ENCODE data around the gene CYP26B1.
"Not testable (repeated sequence)": the region's sequence is repeated elsewhere in the genome, so short reads cannot be mapped to it uniquely, and the experiment has no call there.

CYP26B1 gene

DNA sequence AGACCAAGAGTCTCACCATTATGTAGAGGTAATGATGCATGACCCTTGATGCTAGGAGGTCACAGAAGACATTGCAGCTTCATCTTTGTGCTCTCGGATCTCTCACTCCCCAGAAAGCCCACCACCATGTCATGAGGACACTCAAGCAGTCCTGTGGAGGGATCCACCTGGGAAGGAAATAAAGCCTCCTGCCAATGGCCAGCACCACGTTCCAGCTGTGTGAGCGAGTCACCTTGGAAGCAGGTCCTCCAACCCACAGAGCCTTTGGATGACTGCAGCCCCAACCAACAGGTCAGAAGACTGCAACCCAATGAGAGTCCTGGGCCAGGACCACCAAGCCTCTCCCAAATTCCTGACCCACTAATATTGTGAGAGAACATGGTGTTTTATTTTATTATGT, 38.4 kb downstream of the CYP26B1 start:
- no peak for DNase-seq (ENCODE audit: low spot score)

DNA sequence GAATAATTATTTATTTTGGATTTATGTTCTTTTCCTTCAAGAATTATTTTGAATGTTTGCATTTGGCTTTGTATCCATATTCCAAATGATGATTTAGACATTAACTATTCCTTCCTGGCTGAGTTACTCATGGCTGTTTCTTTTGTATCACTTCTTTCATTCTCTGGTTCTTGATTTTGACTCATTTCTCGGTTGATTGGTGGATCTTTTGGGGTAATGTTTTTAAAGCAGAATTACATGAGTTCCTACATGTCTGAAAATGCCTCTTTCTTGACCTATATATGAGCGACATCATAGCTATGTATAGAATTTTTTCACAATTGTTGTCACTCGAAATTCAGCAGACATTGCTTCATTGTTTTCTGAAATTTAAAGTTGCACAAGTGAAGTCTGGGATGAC, 39.5 kb downstream of the CYP26B1 start:
- no peak for DNase-seq (ENCODE audit: low spot score)

DNA sequence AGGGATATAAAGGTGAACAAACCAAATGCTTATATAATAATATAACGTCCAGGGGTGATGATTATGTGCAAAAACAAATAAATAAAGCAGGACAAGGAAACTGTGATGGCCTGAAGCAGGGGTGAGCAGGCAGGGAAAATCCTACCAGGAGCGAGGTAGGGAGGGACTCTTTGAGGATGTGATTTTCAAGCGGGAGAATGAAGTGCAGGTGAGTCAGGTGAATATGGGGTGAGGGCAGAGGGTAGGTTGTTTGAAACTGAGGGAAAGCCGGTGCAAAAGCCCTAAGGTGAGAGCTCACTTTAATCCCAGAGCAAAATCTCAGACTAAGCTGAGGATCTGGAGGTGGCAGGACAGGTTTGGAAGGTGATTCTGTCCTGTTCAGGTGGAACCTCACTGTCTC, 40.7 kb downstream of the CYP26B1 start:
- DNase-seq (ENCODE audit: low spot score), result no peak

DNA sequence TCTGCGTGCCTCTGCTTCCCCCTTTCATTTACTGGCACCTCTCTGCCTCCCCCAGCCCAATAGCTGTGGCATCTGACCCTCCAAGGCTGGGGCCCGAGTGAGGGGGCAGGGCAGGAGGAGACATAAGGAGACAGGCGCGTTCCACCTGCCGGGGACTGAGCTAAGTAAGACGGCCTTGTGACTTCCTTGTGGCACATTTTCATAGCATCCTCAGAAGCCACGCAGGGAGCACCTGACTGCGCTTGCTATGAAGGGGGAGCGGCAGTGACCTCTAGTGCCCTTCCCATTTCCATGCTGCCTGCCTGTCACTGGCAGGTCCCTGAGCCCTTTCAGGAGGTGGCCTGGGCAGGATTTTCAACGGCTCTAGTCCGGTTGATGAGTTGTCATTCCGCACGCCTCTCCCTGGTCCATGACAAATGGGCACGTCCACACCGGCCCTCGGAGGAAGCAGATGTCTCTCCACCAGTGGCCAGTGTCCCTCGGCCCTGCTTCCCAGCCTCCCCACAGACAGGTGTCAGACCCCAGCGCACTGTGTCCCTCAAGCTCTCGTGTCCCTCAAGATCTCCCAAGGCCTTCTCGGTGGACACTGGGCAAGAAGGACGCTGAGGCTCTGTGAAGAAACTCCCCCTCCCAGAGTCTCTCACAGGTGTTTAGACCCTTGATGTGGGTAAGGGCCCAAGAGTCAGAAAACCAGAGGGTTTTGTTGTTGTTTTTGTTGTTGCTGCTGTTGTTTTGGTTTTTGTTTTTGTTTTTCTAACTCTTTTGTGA, 42.7 kb downstream of the CYP26B1 start:
- DNase-seq (ENCODE audit: low spot score), result no peak

DNA sequence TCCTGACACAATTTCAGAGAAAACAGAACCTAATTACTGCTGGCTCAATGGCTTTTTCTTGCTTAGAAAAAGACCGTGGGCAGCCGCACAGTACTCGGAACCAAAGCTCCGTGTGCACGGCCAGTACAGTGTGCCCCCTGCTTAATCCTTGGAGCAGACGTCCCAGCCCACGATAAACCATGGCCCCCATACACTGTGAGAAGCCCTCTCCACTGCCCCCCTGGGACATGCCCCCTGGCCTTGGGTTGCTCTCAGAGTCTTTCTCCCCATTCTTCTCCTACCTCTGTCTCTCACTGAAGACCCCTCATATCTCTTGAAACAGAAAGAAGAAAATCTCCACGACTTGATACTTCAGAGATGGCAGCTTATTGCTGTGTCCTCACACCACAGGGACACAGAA, 44.0 kb downstream of the CYP26B1 start:
- DNase-seq (ENCODE audit: low spot score), result no peak

DNA sequence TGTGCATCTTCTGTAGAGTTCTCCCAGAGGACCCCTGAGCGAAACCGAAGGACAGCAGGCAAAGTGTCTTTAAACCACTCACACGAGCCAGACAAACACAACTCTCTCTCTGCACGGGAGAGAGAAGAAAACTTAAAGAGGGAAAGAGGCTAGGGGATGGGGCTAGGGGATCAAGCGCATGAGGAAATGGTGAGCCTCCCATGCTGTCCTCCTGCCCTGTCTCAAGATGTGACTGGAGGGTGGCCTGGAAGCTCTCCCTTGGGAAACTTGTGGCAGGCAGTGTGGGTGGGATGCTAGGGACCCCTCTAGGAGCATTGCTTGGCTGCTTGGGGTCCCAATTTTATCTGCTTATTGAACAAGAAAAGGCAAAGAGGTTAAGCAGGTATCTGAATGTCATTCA, 44.5 kb downstream of the CYP26B1 start:
- no peak for DNase-seq (ENCODE audit: low spot score)

DNA sequence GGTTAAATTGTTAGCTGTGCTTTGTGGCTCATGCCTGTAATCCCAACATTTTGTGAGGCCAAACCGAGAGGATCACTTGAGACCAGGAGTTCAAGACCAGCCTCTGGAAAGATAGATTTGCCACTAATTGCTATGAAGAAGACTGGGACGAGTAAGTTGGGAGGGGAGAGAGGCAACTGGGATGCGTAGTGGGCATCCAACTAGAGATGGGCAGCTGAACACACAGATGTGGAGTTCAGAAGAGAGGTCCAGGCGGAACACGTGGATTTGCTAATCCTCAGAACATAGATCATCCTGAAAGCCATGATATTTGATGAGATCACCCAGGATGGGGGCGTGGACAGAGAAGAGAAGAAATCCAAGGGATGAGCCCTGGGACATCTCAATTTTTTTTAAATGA, 48.7 kb downstream of the CYP26B1 start:
- DNase-seq (ENCODE audit: low spot score), result no peak

DNA sequence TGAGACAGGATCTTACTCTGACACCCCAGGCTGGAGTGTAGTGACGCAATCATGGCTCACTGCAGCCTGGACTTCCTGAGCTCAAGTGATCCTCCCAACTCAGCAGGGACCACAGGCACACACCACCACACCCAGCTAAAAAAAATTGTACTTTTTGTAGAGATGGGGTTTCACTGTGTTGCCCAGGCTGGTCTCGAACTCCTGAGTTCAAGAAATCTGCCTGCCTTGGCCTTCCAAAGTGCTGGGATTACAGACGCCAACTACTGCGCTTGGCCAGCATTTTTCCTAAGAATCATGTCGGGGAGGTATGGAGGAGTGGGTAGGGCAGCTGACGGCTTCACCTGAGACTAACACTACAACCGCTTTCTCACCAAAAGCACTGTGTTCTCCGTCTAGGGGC, 50.4 kb downstream of the CYP26B1 start:
- DNase-seq (ENCODE audit: low spot score), result no peak

DNA sequence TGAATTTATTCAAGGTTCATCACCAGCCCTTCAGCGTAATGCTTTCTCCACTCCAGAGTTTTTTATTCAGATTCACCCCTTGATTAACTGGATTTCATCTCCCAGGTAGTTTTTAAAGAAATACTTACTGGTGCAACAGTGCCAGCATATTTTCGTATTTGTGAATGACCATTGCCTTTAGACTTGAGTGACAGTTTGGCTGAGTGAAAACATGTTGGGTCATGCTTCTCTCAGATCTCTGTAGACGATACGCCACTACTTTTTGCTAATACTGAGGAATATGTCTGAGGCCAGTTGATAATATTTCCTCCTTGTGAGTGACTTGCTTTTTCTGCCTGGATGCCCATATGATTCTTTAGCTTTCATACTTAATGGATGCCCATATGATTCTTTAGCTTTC, 51.5 kb downstream of the CYP26B1 start:
- no peak for DNase-seq (ENCODE audit: low spot score)

DNA sequence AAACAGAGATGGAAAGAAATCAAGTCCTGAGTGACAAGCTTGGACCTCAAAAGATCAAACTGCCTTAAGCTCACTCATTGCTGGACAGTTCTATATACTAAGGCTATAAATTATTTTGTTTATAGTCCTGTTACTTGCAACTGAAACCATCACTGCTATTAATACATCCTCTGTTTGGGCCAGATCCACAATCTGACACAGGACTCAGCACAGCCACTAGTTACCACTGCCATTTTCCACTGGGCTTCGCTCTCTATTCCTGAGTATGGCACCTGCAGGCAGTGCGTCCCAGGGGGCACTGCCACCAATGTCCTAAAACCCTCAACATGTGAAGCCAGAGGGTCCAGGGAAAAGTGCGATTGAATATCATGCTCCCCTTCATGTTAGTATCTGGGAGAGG, 52.3 kb downstream of the CYP26B1 start:
- no peak for DNase-seq (ENCODE audit: low spot score)

DNA sequence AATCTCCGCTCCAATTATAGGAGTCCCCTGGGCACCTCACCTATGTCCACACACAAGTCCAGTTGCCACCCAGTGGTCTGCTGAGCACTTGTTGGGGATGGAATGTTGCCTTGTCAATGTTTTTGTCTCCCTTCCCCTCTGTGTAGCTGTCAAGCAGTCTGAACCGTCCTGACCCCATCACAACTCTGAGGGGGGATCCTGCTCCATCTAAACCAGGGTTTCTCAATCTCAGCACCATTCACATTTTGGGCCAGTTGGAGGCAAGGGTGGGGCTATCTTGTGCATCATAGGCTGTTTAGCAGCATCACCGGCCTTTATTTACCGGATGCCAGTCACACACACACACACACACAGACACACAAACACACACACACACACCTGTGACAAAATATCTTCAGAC, 53.0 kb downstream of the CYP26B1 start:
- no peak for DNase-seq (ENCODE audit: low spot score)

DNA sequence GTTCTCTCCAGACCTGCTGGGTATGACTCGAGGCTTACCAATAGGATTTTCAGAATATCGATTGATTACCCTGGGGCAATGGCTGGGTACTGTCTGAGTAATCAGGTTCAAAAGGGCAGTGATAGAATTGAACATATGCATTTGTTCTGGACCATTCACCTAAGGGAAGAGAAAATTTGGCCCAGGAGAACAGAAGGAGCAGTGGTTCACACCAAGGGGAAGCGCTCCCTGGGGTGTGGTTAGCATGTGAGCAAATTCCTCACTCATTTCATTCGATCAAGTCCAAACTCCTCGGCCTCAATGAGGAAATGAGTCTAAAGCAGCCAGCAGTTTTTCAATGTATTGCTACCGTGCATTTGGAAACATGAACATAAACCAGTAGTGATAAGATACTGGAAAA, 55.6 kb downstream of the CYP26B1 start:
- no peak for DNase-seq (ENCODE audit: low spot score)

DNA sequence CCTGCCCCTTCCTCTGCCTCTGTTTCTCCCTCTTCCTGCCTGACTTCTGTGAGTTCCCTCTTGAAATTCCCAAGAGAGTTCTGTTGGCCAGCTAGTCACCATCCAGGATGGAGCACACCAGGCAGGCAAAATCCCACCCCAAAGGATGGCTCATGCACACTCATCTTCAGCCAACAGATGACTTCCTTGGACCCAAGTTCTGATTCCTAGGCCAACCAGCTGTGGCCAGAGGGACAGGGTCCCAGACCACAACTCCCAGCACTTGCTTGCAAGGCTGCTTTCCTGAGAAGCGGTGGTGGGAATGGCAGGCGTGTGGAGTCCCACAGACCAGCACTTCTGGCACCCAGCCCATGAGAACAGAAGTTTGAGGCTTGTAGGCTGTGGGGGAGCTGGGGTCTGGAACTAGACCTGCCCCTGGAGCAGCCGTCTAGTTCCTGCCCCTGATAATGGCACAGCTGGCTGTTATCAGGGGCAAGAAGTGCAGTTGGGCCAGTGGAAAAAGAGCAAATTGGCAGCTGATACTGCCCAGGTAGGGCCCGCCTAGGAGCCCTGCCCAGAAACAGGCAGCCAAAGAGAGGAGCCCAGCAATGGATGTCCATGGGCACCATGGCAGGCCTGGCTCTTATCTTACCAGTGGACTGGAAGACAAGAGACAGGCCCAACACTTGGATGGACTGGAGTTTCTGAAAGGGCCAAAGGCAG, 56.7 kb downstream of the CYP26B1 start:
- no peak for DNase-seq (ENCODE audit: low spot score)

DNA sequence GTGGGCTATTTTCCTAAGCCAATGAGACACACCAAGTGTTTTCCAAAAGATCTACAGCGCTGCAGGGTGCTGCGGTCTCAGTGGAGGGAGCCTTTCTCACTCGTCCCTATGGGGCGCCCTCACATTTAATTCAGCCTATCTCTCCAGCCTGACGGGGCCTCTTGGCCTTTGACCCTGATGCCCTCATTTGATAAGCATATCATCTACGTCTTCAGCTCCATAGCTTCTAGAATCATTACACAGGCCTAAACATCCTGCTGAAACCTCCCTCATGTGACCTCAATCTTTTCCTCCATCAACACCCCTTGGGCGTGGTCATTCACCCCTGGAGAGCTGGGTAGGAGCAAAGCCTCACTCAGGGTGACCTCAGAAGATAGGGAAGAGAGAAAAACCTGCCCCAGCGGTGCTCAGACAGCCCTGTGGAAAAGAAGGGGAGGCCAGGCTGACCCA, 57.4 kb downstream of the CYP26B1 start:
- DNase-seq (ENCODE audit: low spot score), result no peak

DNA sequence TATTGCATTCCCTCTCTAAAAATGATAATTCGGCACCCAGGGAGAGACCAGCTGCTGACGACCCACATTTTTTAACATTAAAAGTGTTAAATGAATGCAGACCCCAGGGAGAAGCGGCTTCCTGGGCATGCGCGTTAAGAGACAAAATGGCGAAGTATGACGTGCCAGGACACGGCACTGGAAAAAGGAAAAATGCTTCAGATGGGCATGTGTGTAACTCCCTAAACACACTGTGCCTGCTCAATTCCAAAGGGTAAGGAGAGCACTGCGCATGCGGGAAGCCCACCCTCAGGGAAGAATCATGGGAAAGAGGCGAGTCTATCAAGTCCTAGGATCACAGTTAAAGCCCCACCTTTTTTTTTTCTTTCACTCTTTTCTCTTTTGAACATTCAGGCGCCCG, 58.1 kb downstream of the CYP26B1 start:
- no peak for DNase-seq (ENCODE audit: low spot score)

DNA sequence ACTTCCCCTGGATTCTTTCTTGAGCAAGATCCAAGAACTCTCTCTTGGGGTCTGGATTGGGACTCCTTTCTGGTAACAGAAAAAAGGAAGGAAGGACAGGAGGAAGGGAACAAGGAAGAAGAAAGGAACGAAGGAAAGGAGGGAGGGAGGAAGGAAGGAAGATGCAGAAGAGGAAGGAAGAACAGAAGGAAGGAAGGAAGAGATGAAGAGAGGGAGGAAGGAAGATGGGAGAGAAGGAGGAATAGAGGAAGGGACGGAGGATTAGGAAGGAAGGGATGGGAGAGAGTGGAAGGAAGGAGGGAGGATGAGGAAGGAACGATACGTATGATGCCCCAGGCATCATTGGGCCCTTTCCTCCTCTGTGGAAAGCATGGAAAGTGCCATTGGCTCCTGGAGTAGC, 58.6 kb downstream of the CYP26B1 start:
- no peak for DNase-seq (ENCODE audit: low spot score)

DNA sequence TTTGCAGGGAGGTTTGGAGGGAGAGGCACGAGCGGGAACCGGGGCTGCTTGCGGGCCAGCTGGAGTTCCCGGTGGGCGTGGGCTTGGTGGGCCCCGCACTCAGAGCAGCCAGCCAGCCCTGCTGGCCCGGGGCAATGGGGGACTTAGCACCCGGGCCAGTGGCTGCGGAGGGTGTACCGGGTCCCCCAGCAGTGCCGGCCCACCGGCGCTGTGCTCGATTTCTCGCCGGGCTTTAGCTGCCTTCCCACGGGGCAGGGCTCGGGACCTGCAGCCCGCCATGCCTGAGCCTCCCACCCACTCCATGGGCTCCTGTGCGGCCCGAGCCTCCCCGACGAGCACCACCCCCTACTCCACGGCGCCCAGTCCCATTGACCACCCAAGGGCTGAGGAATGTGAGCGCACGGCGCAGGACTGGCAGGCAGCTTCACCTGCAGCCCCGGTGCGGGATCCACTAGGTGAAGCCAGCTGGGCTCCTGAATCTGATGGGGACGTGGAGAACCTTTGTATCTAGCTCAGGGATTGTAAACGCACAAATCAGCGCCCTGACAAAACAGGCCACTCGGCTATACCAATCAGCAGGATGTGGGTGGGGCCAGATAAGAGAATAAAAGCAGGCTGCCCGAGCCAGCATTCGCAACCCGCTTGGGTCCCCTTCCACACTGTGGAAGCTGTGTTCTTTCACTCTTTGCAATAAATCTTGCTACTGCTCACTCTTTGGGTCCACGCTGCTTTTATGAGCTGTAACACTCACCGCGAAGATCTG, 60.6 kb downstream of the CYP26B1 start:
- DNase-seq (ENCODE audit: low spot score), result not testable (repeated sequence)

DNA sequence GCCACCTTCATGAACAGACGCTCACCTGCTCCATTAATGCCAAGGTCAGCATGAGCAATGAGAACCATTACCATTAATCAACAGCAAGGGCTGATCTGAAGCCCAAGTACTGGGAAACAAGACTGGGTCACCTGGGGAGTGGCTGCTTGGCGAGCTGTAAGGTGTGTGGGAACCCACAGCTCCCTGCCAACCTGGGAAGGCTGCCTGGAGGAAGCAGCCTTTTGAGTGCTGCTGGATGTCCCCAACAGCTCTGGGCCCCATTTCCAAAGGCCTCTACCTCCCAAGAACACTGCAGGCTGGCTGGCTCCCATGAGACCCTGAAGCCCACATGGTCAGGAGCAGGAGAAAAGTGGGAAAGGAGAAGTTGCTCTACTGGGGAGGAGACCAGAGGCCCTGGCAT, 62.1 kb downstream of the CYP26B1 start:
- DNase-seq (ENCODE audit: low spot score), result no peak

DNA sequence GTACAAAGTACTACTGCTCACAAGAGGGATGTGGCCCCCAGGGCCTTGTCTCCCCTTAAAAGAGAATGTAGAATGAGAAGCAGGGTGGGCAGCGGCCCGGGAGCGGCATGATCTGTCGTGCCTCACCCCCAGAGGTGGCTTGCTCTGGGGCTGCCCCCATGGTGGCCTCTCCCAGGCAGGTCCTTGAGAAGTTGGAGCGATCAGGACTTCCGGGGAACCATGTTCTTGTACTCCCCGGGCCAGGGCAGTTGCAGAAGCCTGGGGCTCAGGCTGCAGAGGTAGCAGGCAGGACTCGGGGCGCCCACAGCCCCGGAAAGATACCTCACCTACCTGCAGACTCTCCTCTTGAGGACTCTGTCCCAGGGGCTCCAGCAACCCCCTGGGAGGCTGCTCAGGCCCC, 62.6 kb downstream of the CYP26B1 start:
- DNase-seq (ENCODE audit: low spot score), result no peak

DNA sequence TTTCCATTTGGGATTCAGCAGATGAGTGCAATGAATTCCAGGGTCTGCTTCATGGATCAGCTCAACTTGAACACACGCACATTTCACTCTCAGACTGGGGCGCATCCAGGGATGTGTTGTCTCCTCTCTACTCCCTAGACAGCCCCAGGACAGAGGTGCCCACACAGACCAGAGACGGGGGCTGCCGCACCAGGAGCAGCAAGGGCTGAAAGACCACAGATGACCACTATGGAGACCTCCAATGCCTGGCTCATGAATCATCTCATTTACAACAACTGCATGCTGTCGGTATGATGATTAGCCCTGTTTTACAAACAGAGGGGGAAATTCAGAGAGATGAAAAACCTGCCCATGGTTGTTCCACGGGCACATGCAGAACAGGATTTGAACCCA, 63.1 kb downstream of the CYP26B1 start:
- DNase-seq (ENCODE audit: low spot score), result no peak

DNA sequence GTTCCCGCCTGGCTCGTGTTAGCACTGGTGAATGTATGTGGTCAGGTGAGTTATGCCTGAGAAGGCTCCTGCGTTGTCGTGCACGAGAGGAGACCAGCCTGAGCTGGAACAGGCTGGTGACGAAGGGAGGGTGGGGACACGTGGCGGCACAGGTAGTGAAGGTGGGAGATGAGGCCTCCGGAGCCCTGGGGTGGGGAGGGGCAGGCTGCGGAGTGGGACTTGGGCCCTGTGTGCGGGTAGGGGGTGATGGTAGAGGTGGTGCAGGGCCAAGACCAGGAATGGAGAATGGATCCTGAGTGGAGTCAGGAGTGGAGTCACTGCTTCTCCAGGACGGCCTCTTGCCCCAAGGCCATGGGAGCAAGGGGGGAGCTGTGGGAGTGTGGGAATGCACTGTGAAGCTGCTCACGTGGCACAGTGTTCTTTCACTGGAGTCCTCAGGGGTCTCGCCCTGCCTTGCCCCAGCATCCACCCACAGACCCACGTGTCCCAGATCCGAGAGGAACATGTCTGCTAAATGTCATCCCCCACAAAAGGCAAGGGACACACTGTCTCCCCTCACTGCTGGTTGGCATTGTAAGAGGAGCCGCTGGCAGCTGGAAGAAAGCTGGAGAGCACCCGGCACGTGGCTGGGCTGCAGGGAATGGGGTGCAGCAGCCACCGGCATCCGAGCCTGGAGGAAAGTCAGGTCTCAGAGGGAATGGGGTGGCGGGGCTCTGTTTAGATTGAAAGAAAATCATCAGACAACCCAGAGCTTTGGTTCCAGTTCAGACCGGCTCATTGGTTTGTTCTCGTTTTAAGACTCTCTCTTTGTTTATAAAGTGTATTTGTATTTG, 63.7 kb downstream of the CYP26B1 start:
- no peak for DNase-seq (ENCODE audit: low spot score)

DNA sequence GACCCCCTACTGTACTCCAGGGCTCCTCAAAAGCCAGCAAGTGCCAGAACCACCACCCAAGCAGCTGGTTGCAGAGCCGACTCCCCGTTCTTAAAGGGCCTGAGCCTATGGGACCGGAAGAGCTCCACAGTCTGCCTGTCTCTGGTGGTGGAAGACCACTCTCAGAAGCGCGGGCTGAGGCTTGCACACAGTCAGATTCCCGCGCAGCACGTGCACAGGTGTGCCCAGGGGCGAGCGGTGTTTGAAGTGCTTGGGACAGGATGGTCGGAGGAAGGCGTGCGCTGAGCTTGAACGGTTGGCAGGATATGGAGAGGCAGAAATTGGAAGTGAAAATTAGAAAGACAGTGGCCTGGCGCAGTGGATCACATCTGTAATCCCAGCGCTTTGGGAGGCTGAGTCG, 64.8 kb downstream of the CYP26B1 start:
- no peak for DNase-seq (ENCODE audit: low spot score)
